Measurements from ENCODE around the gene SNX20. TPM values are rescaled to one million over a fixed set of nuclear protein-coding genes. Genes with fewer than 3 reads are reported as not detected.

The SNX20 gene
- total and polyA plus RNA-seq, 10 donors, result 17.6 to 50.5 (median 31.5) TPM

DNA sequence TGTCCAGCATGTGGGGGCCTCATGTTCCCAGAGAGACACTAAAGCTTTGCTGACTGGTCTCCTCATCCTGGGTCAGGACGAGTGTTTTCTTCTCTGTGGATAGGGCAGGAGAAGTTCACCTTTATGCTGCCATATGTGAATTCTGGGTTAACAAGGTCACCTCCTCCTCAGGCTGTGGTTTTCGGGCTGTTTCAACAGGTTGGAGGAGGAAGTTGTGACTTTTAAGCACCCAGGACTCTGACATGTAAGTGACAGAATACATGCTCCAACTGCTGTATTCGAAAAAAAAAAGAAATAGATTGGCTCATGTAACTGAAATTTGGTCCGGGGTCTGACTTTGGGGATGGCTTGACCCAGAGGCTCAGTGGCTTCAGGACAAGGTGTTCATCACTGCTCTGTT, 54.2 kb downstream of the SNX20 start:
- no peaks in the 10 kb centered on the region for H3K27me3 ChIP-seq (replicated peaks in 1 of 7)
- peaks cover 8 to 24% (median 13%) of the 10 kb centered on the region in 6 donors for H3K4me1 ChIP-seq
- peak overlapping the region in 1 of 8 donors; percentile 20 for H3K4me3 ChIP-seq
- no peak for DNase-seq
- no peaks in the 10 kb centered on the region for H3K36me3 ChIP-seq
- no peaks in the 10 kb centered on the region for H3K9me3 ChIP-seq
- no peak overlapping the region for H3K27ac ChIP-seq
- 17 to 40% (median 28%) methylated on average over 4 of the region's 4 CpGs for WGBS, 5 donors
- TF ChIP-seq POLR2A (IDR thresholded peaks at IDR 0.05) (no peak), POLR2AphosphoS5 (IDR thresholded peaks at IDR 0.05) (no peak)
- TF ChIP-seq, protein P1, sequence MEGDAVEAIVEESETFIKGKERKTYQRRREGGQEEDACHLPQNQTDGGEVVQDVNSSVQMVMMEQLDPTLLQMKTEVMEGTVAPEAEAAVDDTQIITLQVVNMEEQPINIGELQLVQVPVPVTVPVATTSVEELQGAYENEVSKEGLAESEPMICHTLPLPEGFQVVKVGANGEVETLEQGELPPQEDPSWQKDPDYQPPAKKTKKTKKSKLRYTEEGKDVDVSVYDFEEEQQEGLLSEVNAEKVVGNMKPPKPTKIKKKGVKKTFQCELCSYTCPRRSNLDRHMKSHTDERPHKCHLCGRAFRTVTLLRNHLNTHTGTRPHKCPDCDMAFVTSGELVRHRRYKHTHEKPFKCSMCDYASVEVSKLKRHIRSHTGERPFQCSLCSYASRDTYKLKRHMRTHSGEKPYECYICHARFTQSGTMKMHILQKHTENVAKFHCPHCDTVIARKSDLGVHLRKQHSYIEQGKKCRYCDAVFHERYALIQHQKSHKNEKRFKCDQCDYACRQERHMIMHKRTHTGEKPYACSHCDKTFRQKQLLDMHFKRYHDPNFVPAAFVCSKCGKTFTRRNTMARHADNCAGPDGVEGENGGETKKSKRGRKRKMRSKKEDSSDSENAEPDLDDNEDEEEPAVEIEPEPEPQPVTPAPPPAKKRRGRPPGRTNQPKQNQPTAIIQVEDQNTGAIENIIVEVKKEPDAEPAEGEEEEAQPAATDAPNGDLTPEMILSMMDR (IDR thresholded peaks at IDR 0.05 in 8 of 11, conservative IDR thresholded peaks at IDR 0.05 in 3 of 11), result no peak
- intact Hi-C loops (cut with DNase I; ENCODE audit: low total_unique reads), result no loop called here

DNA sequence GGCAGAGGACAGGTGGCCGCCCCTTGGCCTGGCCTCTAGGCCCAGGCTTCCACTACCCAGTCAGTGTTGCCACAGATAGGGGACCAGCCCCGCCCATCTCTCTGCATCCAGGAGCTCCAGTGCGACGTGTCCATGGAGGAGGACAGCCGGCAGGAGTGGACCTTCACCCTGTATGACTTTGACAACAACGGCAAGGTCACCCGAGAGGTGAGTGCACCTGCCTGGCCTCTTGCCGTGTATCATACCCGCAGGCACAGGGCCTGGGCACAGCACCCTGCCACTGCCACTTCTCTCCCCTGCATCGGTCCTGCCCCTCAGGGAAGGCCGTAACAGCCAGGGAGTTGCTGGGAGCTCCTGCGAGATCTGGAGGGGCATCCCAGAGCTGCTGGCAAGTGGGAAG, 55.7 kb downstream of the SNX20 start:
- Histone ChIP-seq H3K4me3 (no peak overlapping the region), H3K4me1 (peaks cover 8 to 24% (median 13%) of the 10 kb centered on the region in 6 donors), H3K9me3 (no peaks in the 10 kb centered on the region), H3K27ac (no peak overlapping the region), H3K36me3 (no peaks in the 10 kb centered on the region), H3K27me3 (replicated peaks in 1 of 7) (no peaks in the 10 kb centered on the region)
- DNase-seq, result no peak
- TF ChIP-seq POLR2AphosphoS5 (IDR thresholded peaks at IDR 0.05) (no peak), POLR2A (IDR thresholded peaks at IDR 0.05) (no peak)
- TF ChIP-seq, protein P1 (IDR thresholded peaks at IDR 0.05 in 8 of 11, conservative IDR thresholded peaks at IDR 0.05 in 3 of 11), result no peak
- intact Hi-C loops (cut with DNase I; ENCODE audit: low total_unique reads), result no loop called here
- 88 to 97% (median 93%) methylated on average over 5 to 12 of the region's 12 CpGs for WGBS, 5 donors

DNA sequence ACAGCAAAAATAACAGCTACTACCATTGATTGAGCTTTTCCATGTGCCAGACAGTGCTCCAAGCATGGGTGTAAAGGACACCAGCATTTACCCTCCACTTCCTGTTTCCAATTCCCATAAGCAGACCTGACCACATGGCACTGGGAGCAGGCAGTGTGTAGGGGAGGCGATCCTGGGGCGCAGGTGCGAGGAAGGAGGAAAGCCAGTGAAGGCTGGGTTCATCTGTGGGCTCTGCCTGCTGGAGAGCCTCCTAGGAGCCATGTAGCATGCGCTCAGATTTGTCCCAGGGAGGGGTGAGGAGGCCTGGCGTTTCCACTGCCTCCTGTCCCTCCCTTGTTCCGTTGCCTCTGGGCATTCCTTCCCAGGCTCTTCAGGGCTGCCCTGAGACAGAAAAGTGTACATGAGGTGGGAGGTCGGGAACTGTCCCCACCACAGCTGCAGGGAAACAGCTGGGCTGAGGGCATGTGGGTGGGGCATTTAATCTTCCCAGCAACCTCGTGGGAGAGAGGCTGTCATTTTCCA, 56.6 kb downstream of the SNX20 start:
- no peaks in the 10 kb centered on the region for H3K27me3 ChIP-seq (replicated peaks in 1 of 7)
- TF ChIP-seq POLR2A (IDR thresholded peaks at IDR 0.05) (no peak), POLR2AphosphoS5 (IDR thresholded peaks at IDR 0.05) (no peak)
- TF ChIP-seq, protein P1 (IDR thresholded peaks at IDR 0.05 in 8 of 11, conservative IDR thresholded peaks at IDR 0.05 in 3 of 11), result no peak
- intact Hi-C loops (cut with DNase I; ENCODE audit: low total_unique reads), result no loop called here
- DNase-seq, result no peak
- H3K9me3 ChIP-seq, result no peaks in the 10 kb centered on the region
- H3K4me3 ChIP-seq, result no peak overlapping the region
- peaks cover 8 to 24% (median 13%) of the 10 kb centered on the region in 6 donors for H3K4me1 ChIP-seq
- no peak overlapping the region for H3K27ac ChIP-seq
- WGBS, 5 donors, result 66 to 80% (median 70%) methylated on average over 6 to 8 of the region's 8 CpGs
- no peaks in the 10 kb centered on the region for H3K36me3 ChIP-seq

DNA sequence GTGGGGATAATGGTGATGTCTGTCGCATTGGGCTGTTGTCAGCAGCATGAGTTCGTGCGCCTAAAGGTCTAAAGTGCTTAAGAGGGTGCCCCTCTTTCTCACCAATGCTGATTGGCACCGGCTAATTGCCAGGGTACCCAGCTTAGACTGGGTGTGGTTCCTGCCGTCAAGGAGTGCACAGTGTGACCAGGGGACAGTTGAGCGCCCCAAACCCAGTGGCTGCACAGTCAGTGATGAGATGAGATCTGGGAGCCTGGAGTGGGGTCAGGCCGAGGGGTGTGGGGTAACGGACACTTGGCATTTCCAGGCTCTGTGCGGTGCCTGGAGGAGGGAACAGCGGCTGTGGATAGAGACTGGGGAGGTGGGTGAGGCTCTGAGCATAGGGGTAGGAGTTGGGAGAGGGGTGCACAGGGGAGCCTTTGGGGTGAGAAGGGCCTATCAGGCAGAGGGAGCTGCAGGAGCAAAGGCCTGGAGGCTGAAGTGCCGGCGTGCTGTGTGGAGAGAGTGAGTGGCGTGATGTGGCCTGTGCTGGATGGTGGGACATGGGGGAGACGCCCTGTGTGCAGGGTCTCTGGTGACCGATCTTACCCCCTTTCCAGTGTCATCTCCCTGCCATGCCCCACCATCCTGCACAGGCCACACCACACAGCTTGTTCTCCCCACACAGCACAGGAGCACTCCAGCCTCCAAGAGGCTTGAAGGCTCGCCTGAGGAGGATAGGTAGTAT, 58.3 kb downstream of the SNX20 start:
- no peaks in the 10 kb centered on the region for H3K27me3 ChIP-seq (replicated peaks in 1 of 7)
- H3K27ac ChIP-seq, result no peak overlapping the region
- H3K4me3 ChIP-seq, result no peak overlapping the region
- DNase-seq, result no peak
- 91 to 95% (median 94%) methylated on average over 15 to 16 of the region's 16 CpGs for WGBS, 5 donors
- H3K4me1 ChIP-seq, result peaks cover 8 to 23% (median 12%) of the 10 kb centered on the region in 6 donors
- TF ChIP-seq POLR2A (IDR thresholded peaks at IDR 0.05), result no peak
- TF ChIP-seq, protein P1 (IDR thresholded peaks at IDR 0.05 in 8 of 11, conservative IDR thresholded peaks at IDR 0.05 in 3 of 11), result no peak
- intact Hi-C loops (cut with DNase I; ENCODE audit: low total_unique reads), result no loop called here
- H3K9me3 ChIP-seq, result no peaks in the 10 kb centered on the region
- H3K36me3 ChIP-seq, result no peaks in the 10 kb centered on the region

Measured in spleen (tissue), 11 donors.